Small intestine (tissue), 7 donors: ENCODE results near the gene KRT1. TPM values are rescaled to one million over a fixed set of nuclear protein-coding genes. Genes with fewer than 3 reads are reported as not detected.

Experiments
- DNase-seq, 2 donors: peaks; one replicate each; pipeline versions ENCODE4 v3.0.0 to v3.0.0-alpha.2; 2013
- FAIRE-seq: peaks from 2 replicates; lab custom pipeline; 2012; peaks lifted over from hg19 to GRCh38; lab: Jason Lieb, UNC
- H3K27ac ChIP-seq, 3 donors: one replicate each; pipeline ENCODE4 v1.5.1; 2013; ENCODE audit warnings: low read length in 2 of 3, mild to moderate bottlenecking in 2 of 3, control low read depth in 1 of 3, inconsistent platforms in 1 of 3, low read depth in 1 of 3, moderate library complexity in 1 of 3
- H3K27me3 ChIP-seq, 3 donors: one replicate each; pipeline ENCODE4 v1.6.1; 2013; ENCODE audit warnings: low read length in 3 of 3, inconsistent platforms in 1 of 3; ENCODE audit not compliant: control insufficient read depth in 3 of 3, insufficient read depth in 3 of 3
- H3K36me3 ChIP-seq, 3 donors: one replicate each; pipeline ENCODE4 v1.6.1; 2013; ENCODE audit warnings: low read length in 3 of 3, inconsistent platforms in 1 of 3, low read depth in 1 of 3, mild to moderate bottlenecking in 1 of 3, moderate library complexity in 1 of 3; ENCODE audit not compliant: control insufficient read depth in 3 of 3, insufficient read depth in 2 of 3
- H3K4me1 ChIP-seq, 3 donors: one replicate each; pipeline ENCODE4 v1.6.1; 2013; ENCODE audit warnings: low read length in 2 of 3, inconsistent platforms in 1 of 3, low read depth in 1 of 3, mild to moderate bottlenecking in 1 of 3, moderate library complexity in 1 of 3; ENCODE audit not compliant: control insufficient read depth in 3 of 3, insufficient read depth in 2 of 3
- H3K4me3 ChIP-seq, 3 donors: one replicate each; pipeline ENCODE4 v1.5.1; 2013; ENCODE audit warnings: low read length in 3 of 3, control low read depth in 1 of 3, inconsistent platforms in 1 of 3, low read depth in 1 of 3, mild to moderate bottlenecking in 1 of 3, moderate library complexity in 1 of 3
- H3K9me3 ChIP-seq, 2 donors: one replicate each; pipeline ENCODE4 v1.6.1; 2013; ENCODE audit warnings: low read depth in 1 of 2, low read length in 1 of 2; ENCODE audit not compliant: control insufficient read depth in 2 of 2, insufficient read depth in 1 of 2
- WGBS, 3 donors: extraction: QIAGEN DNeasy Blood & Tissue Kit; methylation state at CpG; one replicate each; pipeline ENCODE4 v1.1.7; 2013; 5-methylcytosine and 5-hydroxymethylcytosine counted together
- polyA plus RNA-seq, 4 donors: library from polyadenylated mRNA; stranded (reverse) in 3 of 4; unstranded in 1 of 4; fragments of 200-250 nt in 3 of 4; fragments of 120-200 nt in 1 of 4; gene quantifications; one replicate each; pipeline versions ENCODE4 v1.2.1 to v1.2.3, GENCODE V29; 2013
- donor health status: healthy with polysubstance abuse.
- donor health status: control.
- donor health status: control.
- donor health status: Bipolar disorder and iron deficiency.
- donor health status: healthy.

KRT1 gene
- polyA plus RNA-seq, 4 donors: 0.50 TPM; not detected in 3

DNA sequence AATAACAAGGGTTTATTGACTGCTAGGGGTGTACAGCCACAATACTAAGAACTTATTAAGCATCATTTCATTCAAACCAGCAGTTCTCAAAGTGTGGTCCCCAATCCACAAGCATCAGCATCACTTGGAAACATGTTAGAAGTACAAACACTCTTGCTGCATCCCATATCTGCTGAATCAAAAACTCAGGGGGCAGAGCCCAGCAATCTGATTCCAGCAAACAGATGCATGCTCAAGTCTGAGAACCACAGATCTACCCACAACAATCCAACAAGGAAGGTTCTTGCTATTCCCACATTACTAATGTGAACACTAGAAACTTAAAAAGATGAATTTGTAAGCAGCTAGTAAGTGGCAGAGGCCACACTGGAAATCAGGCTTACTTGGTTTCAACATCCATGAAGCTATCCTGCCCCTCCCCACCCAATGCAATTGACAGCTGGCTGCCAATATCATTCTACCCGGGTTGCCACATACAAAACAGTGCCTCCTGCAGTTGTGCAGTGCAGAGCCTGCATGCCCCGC lies 16.9 kb upstream of the KRT1 start:
- Histone ChIP-seq H3K27ac (no peak overlapping the region), H3K9me3 (no peaks in the 10 kb centered on the region), H3K4me1 (peaks cover 0 to 2% (median 0%) of the 10 kb centered on the region in 3 donors), H3K27me3 (peaks cover 0 to 27% (median 0%) of the 10 kb centered on the region in 3 donors), H3K36me3 (no peaks in the 10 kb centered on the region), H3K4me3 (no peak overlapping the region)
- DNase-seq (no peak), FAIRE-seq (no peak)
- WGBS, 3 donors: 44 to 68% (median 61%) methylated on average over 2 of the region's 2 CpGs

DNA sequence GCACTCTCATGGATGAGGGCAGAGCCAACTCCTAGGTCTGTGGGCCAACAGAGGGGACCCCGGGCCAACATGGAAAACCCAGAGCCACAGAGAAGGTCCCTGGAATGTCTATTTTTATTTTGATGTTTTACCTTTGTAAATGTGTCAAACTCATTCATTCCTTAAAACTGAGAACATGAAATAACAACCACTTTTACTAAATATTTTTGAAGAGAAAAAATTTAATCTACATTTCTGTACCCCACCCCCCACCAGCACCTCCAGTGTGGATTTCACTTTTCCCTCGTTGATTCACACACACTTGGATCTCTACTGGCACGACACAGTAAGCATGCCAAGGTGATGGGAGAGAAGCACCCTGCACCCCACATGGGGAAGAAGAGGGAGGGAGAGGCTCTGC lies 16.4 kb upstream of the KRT1 start:
- no peak overlapping the region for H3K27ac ChIP-seq
- DNase-seq: no peak
- no peak for FAIRE-seq
- H3K4me1 ChIP-seq: peaks cover 0 to 2% (median 0%) of the 10 kb centered on the region in 3 donors
- no peak overlapping the region for H3K4me3 ChIP-seq
- H3K36me3 ChIP-seq: no peaks in the 10 kb centered on the region
- 53 to 76% (median 65%) methylated on average over 3 of the region's 3 CpGs for WGBS, 3 donors
- peaks cover 0 to 32% (median 5%) of the 10 kb centered on the region in 3 donors for H3K27me3 ChIP-seq
- H3K9me3 ChIP-seq: no peaks in the 10 kb centered on the region

DNA sequence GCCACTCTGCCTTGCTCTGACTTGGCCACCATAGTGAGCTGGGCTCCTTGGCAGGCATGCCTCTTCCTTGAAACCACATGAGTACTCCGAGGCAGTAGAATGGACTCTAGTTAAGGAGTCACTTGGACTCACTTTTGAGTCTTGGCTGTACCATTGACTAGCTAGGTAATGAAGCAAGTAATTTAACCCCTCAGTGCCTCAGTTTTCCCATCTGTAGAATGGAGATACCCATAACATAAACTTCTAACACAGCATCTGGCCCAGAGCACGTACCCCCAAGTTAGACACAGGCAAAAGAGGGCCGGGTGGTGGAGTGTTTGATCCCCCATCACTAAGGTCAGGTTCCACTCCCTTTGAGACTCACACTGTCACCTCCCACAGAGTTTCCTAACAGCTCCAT lies 14.8 kb upstream of the KRT1 start:
- H3K9me3 ChIP-seq: no peaks in the 10 kb centered on the region
- DNase-seq (no peak), FAIRE-seq (no peak)
- H3K27ac ChIP-seq: no peak overlapping the region
- H3K4me3 ChIP-seq: no peak overlapping the region
- peaks cover 0 to 47% (median 10%) of the 10 kb centered on the region in 3 donors for H3K27me3 ChIP-seq
- H3K36me3 ChIP-seq: no peaks in the 10 kb centered on the region
- WGBS, 3 donors: 74 to 87% (median 84%) methylated on average over 3 of the region's 3 CpGs
- H3K4me1 ChIP-seq: peaks cover 0 to 2% (median 0%) of the 10 kb centered on the region in 3 donors

DNA sequence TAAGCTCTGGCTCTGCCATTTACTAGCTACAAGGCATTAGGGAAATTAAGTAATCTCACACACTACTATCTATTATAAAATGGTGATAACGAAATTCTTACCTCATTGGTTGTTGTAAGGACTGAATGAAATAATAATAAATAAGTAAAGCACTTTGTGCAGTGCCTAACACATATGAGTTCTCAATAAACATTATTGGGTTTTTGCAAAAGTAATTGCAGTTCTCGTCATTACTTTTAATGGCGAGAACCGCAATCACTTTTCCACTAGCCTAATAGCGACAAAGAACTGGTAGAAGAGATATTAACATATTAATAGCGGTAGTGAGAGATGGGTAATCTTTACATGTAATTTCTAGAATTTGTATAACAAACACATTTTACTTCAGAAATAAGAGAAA lies 13.9 kb upstream of the KRT1 start:
- no peak overlapping the region for H3K27ac ChIP-seq
- H3K4me1 ChIP-seq: peaks cover 0 to 2% (median 0%) of the 10 kb centered on the region in 3 donors
- no peak for DNase-seq
- no peak overlapping the region for H3K4me3 ChIP-seq
- peaks cover 0 to 52% (median 10%) of the 10 kb centered on the region in 3 donors for H3K27me3 ChIP-seq
- no peaks in the 10 kb centered on the region for H3K36me3 ChIP-seq
- H3K9me3 ChIP-seq: no peaks in the 10 kb centered on the region
- FAIRE-seq: no peak
- 76 to 84% (median 84%) methylated on average over 6 of the region's 6 CpGs for WGBS, 3 donors

DNA sequence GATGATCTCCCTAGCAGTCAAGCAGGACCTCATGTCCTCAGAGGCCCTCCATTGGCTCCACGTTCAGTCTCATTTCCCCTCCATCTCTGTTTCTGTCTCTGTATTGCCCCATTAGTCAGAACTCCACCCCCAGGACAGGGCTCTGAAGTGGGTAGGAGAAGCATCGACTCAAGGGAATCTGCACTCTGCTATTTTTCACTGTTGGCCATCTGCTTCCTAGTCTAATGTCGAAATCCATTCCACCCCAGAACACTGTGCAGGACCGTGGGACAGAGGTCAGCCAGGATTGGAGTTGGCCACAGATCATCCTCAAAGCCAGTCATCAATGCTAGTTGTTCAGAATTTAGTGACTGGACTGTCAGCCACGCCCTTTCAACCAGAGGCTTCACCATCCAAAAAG lies 13.1 kb upstream of the KRT1 start:
- Histone ChIP-seq H3K4me3 (no peak overlapping the region), H3K27me3 (peaks cover 0 to 58% (median 12%) of the 10 kb centered on the region in 3 donors), H3K9me3 (no peaks in the 10 kb centered on the region), H3K36me3 (no peaks in the 10 kb centered on the region), H3K27ac (no peak overlapping the region), H3K4me1 (no peaks in the 10 kb centered on the region)
- 68 to 72% (median 72%) methylated on average over 5 of the region's 5 CpGs for WGBS, 3 donors
- DNase-seq: no peak
- no peak for FAIRE-seq

DNA sequence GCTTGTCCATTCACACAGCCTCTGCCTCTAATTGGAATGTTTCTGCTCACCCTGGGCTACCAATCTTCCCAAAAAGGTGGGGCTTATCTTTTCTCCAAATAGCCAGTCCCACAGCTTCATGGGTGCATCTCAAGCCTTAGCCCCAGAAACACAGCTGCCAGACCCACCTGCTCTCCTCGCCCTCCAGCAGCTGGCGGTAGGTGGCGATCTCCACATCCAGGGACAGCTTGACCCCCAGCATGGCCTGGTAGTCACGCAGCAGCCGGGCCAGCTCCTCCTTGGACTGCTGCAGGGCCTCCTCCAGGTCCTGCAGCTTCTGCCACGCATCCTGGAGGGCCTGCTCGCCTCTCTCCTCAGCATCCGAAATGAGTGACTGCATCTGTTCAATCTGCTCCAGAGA lies 12.0 kb upstream of the KRT1 start:
- no peak for DNase-seq
- Histone ChIP-seq H3K27ac (no peak overlapping the region), H3K36me3 (no peaks in the 10 kb centered on the region), H3K9me3 (no peaks in the 10 kb centered on the region), H3K4me1 (peaks cover 0 to 2% (median 0%) of the 10 kb centered on the region in 3 donors), H3K27me3 (peaks cover 0 to 62% (median 15%) of the 10 kb centered on the region in 3 donors), H3K4me3 (no peak overlapping the region)
- no peak for FAIRE-seq
- 70 to 88% (median 86%) methylated on average over 8 of the region's 8 CpGs for WGBS, 3 donors

DNA sequence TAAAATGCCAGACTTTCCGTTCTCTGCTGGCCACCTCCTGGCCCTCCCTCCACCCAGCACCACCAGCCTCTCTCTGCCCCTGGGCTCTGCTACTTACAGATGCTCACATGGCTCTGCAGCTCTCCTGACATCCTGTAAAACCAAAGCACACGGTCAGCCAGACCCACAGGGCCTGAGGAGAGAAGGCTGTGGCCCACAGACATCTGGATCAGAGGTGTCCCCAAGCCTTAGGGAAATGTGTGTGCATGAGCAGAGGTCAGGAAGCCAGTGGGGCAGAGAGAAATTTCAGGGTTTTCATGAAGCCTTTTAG lies 11.6 kb upstream of the KRT1 start:
- peaks cover 0 to 2% (median 0%) of the 10 kb centered on the region in 3 donors for H3K4me1 ChIP-seq
- WGBS, 3 donors: 56 to 71% (median 60%) methylated on average over 2 of the region's 2 CpGs
- peaks cover 0 to 62% (median 15%) of the 10 kb centered on the region in 3 donors for H3K27me3 ChIP-seq
- H3K27ac ChIP-seq: no peak overlapping the region
- H3K9me3 ChIP-seq: no peaks in the 10 kb centered on the region
- FAIRE-seq: no peak
- H3K4me3 ChIP-seq: no peak overlapping the region
- DNase-seq: no peak
- no peaks in the 10 kb centered on the region for H3K36me3 ChIP-seq

DNA sequence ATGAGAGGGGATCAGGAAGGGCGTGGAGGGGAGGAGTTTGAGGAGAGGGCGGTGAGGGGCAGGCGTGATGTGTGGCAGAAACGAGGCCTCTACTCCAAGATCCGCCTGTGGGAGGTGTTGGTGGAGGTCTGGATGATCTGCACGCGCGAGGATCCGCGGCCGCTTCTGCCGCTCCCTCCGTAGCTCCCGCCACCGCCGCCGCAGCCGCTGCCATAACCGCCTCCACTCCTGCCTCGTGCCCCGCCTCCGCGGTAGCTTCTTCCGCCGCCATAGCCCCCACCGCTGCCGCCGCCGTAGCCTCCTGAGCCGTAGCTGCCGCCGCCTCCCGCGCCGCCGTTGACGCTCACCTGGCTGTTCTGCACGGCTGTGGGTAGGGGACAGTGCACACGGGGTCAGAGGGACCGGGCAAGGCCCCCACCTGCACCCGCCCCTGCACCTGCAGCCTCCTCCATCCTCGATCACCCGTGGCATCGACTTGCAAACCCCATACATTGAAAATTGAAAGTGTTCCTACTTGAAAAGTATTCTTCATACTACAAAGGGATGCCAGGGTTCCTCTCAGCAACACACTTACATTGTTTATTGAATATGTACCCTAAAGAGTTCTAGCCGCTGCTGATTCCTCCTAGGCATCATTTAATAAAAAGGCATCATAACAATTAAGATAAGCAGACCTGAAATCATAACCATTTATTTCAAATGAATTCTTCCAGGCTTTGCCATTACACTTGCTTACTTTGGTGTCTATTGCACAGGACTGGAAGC lies 11.1 kb upstream of the KRT1 start:
- peak in 1 of 2 donors; percentile 39 for DNase-seq
- Histone ChIP-seq H3K9me3 (no peaks in the 10 kb centered on the region), H3K4me1 (peaks cover 0 to 2% (median 0%) of the 10 kb centered on the region in 3 donors), H3K27me3 (peaks cover 0 to 60% (median 15%) of the 10 kb centered on the region in 3 donors), H3K36me3 (no peaks in the 10 kb centered on the region), H3K4me3 (peak overlapping the region in 1 of 3 donors; percentile 30), H3K27ac (no peak overlapping the region)
- no peak for FAIRE-seq
- WGBS, 3 donors: 2 to 3% (median 3%) methylated on average over 33 to 45 of the region's 45 CpGs
